Activated CD8-positive, alpha-beta memory T cell treated with anti-CD3 and anti-CD28 coated beads for 1 hour (primary cell): Measurements from ENCODE around the gene RDM1.
"Not testable (repeated sequence)": the region's sequence is repeated elsewhere in the genome, so short reads cannot be mapped to it uniquely, and the experiment has no call there.

Experiments
- DNase-seq, 2 donors: peaks; one replicate each; pipeline ENCODE4 v3.0.0-alpha.2; 2020; ENCODE audit warnings: low read depth in 1 of 2; ENCODE audit errors: extremely low read depth in 1 of 2

RDM1 gene

DNA sequence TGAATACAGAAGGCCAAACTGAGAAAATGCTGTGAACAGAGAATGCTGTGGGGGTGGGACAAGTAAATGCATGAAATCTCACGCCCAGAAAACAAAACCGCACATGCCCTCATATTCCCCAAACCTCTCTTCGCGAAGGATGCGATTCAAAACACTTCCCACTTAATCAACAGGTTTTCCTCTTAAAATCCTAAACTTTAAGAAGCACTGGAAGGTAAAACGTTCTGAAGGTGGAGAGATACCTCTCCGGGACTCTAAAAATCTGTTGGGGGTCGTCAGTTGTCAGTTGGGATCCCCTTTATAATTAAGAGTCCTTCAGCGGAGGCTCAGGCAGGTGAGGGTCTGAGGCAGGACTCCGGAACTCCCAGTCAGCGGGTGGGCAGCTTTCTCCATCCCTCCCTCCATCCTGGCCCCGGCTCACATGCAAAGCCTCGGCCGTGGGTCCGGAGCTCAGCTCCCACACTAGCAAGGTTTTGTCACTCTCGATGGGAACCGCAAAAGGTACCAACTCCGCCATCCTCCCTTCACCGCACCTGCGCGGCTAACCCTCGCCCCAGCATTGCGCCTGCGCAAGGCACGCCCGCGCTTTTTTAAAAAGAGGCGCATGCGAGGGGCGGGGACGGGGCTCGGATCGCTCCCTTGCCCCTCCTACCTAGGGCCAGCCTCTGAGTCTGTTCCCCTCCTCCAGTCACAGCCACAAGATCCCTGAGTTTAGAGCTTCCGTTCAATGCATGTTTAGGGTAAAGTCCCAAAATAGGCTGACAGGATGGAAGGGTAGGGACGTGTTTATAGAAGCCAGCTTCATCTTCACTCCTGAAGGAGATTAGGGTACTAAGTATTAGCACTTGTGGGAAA lies at the start of gene RDM1:
Gene RDM1 (minus strand): TSS at position 563 of the 855 bp plus-strand sequence. CDS start 46 bp downstream, at position 517.
- DNase-seq, result peak; percentile 42 to 64

GRCh38 chr17:35978346-35978745 lies 47.8 kb upstream of the RDM1 start:
- no peak for DNase-seq

GRCh38 chr17:35977509-35977908 lies 46.9 kb upstream of the RDM1 start:
- no peak for DNase-seq

DNA sequence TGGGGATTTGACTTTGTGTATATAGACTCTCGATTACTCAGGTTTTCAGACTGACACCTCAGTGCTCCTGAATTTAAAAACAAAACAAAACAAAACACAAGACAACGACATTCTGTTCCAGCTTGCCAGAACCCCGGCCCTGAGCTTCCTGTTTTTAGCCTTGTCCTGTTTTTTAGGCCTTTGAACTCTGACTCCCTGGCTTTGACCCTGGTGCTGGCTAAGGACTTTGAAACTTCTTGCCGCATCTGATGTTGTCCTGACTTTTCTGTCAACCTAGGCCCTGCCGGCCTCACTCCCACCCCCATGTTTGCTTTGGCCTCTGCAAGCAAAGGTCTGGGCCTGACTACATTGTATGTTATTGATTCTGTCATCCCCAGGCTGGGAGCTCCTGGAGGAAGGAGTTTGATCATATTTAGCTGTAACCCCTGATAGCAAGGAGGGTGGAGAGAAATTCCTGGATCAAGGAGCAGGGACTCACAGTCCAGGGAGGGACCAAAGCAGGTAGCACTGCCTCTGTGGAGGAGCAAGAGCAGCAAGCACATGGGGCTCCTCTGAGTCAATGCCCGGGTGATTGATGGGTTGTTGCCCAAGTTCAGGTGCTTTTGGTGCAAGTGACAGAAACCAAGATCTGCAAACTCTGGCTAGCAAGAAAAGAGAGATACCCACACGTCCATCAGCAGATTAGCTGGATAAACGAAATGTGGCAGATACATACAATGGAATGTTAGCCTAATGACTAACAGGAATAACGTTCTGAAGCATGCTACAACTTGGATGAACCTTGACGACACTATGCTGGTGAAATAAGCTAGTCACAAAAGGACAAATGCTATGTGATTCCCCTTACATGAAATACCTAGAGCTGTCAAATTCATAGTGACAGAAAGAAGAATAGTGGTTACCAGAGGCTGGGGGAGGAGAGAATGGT lies 43.0 kb upstream of the RDM1 start:
- no peak for DNase-seq

DNA sequence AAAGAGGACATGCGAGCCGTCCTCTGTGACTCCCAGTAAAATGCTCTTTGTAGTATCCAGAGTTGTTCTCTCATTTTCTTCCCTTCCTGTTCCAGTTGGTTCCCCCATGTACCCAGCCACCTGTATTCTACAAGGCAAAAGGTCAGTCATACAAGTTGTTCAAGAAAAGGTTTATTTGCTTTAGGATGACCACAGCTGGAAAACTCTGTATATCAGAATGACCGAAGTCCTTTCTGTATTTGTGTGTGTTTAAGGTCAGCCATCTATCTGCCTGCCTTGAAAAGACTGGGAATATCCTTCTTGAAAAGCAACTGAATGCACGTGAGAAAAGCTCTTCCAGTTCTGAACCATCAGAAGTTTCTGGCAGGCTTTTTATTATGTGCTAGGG lies 42.4 kb upstream of the RDM1 start:
- no peak for DNase-seq

- no peak for DNase-seq
Observed at GRCh38 chr17:35972535-35972934, 42.0 kb upstream of the RDM1 start.

- DNase-seq, result no peak
Observed at GRCh38 chr17:35972066-35972465, 41.5 kb upstream of the RDM1 start.

GRCh38 chr17:35969558-35970380 lies 39.2 kb upstream of the RDM1 start:
- peak; percentile 46 to 54 for DNase-seq

DNA sequence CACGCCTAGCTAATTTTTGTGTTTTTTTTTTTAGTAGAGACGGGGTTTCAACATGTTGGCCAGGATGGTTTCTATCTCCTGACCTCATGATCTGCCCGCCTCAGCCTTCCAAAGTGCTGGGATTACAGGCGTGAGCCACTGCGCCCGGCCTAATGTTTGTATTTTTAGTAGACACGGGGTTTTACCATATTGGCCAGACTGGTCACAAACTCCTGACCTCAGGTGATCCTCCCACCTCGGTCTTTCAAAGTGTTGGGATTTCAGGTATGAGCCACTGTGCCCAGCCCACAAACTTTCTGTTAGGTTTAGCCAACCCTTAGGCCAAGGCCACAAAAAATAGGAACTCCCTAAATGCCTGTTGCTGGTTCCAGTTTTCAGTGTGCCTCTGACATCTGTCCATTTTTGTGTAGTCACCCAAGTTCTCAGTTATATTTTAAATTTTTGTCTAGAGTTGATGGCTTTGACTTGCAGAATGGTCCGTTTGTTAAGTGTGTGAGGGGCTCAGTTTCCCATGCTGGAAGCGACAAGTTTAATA lies 38.0 kb upstream of the RDM1 start:
- DNase-seq, result no peak

DNA sequence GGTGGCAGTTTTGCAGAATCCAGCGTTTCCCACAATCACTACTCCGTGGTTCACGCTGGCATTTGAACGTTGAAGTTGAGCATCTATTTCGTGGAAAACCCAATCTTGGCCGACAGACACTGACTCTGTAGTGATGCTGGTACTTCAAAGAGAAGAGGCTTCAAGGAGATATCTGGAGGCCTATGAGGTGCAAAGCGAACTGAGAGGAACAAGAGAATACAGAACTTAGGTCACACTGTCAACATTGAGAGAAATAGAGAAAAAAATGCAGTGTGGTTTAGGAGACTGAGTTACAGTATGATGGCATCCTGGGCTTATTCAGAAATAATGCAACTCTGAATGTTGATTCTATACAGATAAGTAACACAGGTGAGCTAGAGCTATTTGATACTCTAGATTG lies 34.7 kb upstream of the RDM1 start:
- no peak for DNase-seq

GRCh38 chr17:35963663-35964062 lies 33.1 kb upstream of the RDM1 start:
- DNase-seq, result no peak

GRCh38 chr17:35953720-35954119 lies 23.1 kb upstream of the RDM1 start:
- no peak for DNase-seq

DNA sequence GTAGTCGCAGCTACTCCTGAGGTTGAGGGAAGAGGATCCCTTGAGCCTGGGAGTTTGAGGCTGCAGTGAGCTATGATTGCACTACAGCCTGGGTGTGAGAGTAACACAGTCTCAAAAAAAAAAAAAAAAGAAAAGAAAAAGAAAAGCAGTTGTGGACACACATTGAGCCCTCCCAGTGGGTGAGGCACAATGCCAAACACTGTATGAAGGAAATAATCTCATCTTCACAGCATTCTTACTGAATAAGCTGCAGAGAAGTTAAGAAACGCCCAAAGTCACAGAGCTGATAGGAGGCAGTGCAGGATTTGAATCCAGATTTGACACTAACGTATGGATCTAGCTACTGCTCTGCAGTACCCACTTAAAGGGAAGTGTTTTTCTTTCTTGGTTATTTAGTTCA lies 18.8 kb upstream of the RDM1 start:
- DNase-seq, result no peak

GRCh38 chr17:35948092-35948491 lies 17.5 kb upstream of the RDM1 start:
- DNase-seq, result no peak

GRCh38 chr17:35947156-35947585 lies 16.6 kb upstream of the RDM1 start:
- DNase-seq, result peak in 1 of 2 donors; percentile 16

DNA sequence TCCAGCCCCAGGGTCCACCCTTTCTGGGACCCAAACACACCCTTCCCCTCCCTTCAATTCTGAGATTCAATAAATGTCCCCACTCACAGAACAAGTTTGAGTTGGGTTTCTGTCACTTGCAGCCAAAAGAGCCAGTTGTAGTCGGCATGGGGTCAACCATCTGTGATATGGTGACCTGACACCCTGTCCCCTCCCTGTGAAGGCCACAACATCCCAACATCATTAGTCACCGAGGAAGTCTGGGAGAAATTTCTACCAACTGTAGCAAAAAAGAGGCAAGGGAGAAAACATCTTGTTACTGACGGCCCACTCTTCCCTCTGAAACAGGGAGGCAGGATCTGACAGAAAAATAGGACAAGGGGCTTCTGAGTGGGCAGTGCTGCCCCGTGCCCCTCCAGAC lies 13.6 kb upstream of the RDM1 start:
- DNase-seq, result no peak

GRCh38 chr17:35943537-35943936 lies 13.0 kb upstream of the RDM1 start, which contains the start of gene LYZL6:
Gene LYZL6, minus strand, starts transcription at chr17:35943713. Its CDS starts 4,357 bp downstream, at chr17:35939356.
- no peak for DNase-seq

DNA sequence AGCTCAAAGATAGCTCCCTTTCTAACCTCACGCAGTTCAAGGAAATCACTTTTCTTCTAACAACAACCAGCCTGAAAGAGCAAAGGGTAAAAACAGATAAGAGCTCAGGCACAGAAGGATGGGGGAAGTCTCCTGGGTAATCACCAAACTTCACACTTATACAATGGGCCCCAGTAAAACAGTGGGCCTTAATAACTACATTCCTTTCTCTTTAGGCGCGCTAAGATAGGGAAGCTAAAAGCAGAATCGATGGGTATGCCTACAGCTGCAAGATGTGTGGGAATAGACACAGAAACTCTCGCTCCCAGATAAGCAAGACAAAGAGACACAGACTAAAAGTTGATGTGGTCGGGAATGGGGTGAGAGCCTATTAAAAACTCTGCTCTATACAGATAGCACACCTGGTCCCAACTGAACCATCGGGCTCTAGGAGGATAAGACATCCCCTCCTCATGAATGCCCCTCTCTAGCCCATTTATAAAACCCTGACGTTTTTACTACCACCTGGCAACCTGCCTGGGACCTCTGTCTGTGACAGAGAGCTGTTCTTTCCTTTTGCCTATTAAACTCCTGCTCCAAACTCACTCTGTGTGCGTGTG lies 12.1 kb upstream of the RDM1 start:
- no peak for DNase-seq

- not testable (repeated sequence) for DNase-seq
Observed at GRCh38 chr17:35938492-35938891, 7.9 kb upstream of the RDM1 start.

DNA sequence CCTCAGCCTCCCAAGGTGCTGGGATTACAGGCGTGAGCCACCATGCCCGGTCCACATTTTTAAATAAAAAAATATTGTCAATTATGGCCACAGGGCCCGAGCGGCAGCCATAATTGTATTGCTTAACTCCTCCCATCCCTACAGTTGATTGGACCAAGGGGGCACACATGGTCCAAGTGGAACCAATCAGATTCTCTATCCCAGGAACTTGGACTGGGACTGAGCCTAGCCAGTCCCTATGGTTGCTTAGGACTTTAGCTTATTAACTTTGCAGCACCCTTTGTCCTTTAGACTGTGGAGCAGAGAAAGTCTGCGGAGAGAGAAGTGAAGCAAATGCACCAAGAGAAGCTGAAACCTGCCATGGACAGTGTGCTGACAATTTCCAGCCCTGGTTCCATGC lies 5.5 kb upstream of the RDM1 start:
- DNase-seq, result no peak
